D341Med (cell line): ENCODE results near the gene COL11A1.
"Not testable (repeated sequence)": the region's sequence is repeated elsewhere in the genome, so short reads cannot be mapped to it uniquely, and the experiment has no call there.

Experiments
- DNase-seq: peaks from one replicate; pipeline ENCODE4 v3.0.0; 2012; ENCODE audit warnings: low spot score

COL11A1 gene

DNA sequence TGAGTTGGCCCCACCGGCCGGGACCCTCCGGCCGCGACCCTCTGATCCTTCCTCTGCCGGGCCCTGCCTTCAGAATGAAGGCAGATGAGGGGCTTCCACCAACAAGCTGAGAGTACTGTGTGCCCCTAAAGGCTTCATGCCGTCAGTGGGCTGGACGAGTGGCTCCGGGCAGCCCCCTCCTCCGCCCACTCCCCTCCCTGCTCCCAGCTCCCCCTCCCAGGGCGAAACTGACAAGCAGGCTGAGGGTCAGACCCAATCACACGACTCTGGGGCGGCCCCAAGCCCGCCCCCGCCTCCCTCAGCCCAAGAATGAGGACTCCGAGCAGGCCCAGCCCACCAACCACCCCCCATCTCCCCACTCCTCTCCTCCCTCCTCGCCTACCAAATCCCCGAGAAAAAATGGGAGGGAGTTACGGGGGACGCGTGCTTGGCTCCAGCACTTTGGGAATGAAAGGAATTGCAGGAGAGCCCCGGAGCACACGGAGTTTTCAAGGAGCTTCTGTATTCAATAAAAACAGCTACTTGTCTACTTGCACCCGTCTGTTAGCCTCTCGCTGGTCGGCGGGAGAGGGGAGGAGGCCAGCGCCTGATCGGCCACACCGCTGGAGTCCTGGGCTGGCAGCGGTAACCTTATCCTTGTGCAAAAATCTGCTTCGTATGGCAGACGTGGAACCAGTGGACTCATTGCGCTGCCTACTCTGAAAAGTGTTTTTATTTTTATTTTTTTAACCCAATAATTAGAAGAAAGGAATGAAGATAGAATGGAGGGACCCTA is at the start of gene COL11A1:
COL11A1 (minus strand) TSS at position 147 of the 775 bp plus-strand sequence. CDS start 344 bp downstream, outside the sequence.
- no peak for DNase-seq

- no peak for DNase-seq
These were observed 48.6 kb upstream of the COL11A1 start for GRCh38 chr1:103156966-103157365.

DNA sequence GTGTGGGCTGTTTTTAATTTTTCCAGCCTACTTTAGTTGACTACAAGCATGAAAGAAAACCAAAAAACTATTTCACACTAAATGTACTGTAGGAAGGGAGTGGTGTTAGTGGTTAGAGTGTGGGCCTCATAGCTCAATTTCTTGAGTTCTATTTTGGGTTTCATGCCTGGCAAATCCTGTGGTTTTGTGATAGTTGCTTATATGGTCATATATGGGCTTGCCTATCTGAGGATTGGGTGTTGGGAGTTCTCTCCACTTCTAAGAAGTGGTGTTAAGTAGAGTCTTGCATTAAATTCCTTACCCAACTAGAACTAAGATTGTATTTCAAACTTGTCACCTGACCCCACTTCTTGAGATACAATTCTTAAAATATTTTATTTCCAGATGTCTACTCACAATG is 37.8 kb upstream of the COL11A1 start:
- no peak for DNase-seq

DNA sequence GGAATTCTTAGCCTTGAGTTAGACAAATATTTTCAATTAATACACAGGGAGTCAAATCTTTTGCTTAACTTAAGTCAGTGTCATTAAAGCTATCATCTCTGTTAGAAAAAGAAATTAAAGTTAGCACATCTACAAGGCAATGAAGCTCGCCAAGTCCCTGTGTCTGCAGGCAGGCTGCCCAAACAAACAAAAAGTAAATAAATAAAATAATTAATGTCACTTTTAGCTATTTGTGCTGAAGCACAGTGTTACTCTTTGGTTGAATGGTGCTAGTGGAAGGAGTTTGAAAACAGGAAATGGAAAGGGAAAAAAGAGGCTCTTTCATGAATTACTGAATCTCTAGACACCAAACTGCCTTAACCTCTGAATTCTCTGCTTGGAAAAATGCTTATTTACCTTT is 37.1 kb upstream of the COL11A1 start:
- DNase-seq: no peak

DNA sequence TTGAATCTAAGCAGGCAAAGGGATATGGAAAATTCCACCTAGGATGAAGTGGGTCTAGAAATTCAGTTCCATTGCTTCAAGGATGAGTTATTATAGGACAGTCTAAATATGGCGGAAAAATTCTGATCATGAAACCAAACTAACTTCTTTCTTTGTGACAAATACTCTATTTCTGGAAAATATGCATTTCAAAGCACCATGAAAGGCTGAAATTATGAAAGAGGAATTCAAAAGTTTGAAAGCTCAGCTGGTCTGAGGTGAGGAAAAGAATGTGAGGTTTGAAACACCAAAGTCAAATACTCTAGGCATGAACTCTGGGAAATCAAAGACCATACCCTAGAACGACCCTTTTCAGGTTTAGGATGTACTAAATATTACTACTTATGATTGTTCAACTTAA is 36.4 kb upstream of the COL11A1 start:
- no peak for DNase-seq

DNA sequence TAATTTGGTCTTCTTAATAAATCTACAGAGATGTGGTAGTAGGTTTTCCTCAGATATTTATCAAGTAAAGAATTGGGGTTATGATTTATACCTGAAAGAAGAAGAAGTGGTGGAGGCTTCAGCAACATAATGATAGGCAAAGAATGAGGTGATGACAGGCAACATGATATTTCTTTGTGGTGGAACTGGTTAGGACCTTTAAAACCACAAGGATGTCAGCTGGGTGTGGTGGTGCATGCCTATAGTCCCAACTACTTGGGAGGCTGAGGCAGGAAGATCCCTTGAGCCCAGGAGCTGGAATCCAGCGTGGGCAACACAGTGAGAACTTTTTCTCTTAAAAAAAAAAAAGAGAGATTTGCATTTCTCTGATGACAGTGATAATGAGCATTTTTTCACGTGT is 34.1 kb upstream of the COL11A1 start:
- DNase-seq: no peak

GRCh38 chr1:103129796-103130195 is 21.5 kb upstream of the COL11A1 start:
- no peak for DNase-seq

- DNase-seq: no peak
These were observed 20.9 kb upstream of the COL11A1 start for GRCh38 chr1:103129255-103129654.

- DNase-seq: not testable (repeated sequence)
These were observed 19.9 kb upstream of the COL11A1 start for GRCh38 chr1:103128256-103128655.

DNA sequence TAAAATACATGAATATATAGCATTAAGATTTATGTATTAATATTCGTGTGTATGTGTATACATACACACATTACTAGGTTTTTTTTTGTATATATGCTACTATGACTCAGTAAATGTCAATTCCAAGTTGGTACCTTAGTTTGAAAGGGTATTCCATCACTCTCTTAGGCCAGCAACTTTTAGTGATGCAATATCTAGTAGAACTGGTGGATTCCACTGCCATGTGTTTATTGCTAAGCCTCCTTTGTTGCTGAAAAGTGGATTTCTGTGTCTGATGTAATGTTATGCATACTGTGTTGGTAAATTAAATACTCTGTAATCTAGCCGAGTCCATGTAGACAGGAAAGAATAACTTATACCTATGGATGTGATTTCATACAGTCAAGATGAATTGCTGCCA is 16.9 kb upstream of the COL11A1 start:
- DNase-seq: no peak

DNA sequence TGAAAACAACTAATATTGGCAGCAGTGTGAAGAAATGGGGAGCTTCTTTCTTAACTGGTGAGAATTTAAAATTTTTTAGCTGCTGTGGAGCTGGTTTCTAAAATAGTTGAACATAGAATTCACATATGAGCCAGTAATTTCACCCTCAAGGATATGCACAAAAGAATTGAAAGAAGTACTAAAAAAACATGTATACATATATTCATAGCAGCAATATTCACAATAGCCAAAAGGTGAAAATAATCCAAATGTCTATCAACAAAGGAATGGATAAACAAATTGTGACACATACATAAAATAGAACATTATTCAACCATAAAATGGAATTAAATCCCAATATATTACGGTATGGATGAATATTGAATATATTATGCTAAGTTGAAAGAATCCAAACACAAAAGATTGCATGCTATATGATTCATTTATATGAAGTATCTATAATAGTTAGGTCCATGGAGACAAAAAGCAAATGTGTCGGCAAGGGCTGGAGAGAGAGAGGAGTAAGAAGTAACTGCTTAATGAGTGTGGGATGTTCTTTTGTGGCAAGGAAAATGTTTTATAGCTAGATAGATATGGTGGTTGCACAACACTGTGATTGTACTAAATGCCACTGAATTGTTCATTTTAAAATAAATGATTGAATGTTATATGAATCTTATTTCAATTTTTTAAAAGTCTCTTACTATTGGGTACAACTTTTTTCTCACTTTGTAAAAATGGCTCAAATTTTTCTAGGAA is 14.8 kb upstream of the COL11A1 start:
- no peak for DNase-seq

- DNase-seq: no peak
These were observed 12.7 kb upstream of the COL11A1 start for GRCh38 chr1:103120981-103121380.

DNA sequence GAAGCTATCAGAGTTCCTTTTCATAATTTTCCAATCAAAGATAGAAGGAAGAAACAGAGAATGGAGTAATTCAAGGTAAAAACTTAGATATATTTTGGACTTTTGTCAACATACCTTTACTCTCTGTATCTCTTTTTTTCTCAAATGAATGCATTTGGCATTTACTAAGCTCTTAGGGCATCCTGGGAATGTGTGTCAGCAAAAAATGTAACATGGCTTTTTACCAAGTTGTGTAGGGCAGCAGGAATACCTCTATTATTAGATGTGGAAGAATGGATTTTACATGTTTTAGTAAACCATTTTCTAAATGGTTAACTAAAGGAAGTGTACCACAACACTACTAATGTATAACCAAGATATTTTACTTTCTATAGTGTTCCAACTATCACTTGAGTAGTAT is 4.2 kb upstream of the COL11A1 start:
- no peak for DNase-seq

- DNase-seq: no peak
These were observed 3.6 kb upstream of the COL11A1 start for GRCh38 chr1:103111926-103112325.

- DNase-seq: peak; percentile 43
These were observed 2.4 kb upstream of the COL11A1 start for GRCh38 chr1:103110701-103111100.

DNA sequence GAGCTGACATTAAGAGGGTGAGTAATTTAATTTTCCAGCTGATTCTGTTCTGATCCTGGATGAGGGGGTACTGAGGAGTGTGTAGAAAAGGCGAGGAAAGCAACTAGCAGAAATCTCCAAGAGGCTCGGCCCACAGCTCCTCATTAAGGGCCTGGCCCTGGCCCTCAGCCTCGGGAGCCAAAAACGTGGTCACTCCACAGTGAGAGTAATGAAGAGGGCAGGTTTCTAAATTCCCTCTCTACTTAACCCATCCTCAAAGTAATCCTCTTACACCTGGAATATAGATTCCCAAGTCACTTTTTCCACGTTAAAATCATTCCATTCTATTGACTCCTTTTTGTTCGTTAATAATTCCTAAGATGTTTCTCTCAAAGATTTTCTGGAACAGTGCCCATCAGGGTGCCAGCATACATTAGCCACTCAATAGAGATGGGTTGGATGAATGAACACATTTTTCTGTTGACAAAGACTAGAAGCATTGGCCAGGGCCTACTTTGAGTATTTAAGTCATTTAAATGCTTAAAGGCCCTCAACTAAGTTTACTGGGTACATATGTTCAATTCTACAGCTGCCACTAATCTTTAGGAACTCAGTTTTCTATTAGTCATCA is 1.1 kb upstream of the COL11A1 start:
- no peak for DNase-seq

- no peak for DNase-seq
These were observed 464 bp downstream of the COL11A1 start for GRCh38 chr1:103107741-103108375.

DNA sequence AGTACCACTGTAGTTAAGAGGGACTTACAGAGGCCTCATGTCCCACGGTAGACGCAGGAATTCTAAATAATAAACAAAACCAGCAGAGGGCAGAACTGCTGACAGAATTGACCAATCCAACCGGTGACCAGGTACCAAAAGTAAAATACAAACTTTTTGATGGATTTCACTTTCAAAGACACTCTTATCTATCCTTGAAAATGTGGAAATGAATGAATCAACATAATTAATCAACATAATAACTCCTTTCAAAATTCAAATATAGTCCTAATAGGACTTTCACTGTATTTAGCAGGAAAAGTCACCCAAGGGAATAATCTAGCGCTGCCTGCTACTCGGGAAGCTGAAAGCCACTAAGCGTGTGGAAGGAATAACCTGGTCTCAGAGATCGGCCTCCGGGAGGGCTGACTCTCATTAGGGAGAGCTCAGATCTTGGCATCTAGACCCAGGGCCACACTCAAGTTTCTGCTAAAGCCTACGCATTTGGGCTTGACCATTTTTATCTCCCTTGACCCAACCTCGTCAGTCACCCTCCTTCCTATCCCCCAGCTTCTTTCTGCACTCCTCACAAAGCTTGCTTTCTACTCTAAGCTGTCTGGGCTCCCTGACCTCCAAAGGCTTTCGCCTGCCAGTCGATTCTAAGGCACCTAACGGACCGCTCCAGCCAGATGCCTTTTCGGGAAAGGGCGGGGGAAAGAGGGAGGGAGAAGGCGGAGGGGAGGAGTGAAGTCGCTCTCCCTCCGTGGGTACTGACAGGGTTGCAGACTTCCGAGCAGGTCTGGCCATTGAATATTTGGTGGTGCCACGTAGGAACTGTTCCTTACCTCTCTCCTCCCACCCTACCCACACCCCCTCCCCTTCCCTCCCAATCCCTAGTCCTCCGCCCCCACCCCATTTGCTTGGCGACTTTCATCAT is 1.6 kb downstream of the COL11A1 start:
- DNase-seq: peak; percentile 38

DNA sequence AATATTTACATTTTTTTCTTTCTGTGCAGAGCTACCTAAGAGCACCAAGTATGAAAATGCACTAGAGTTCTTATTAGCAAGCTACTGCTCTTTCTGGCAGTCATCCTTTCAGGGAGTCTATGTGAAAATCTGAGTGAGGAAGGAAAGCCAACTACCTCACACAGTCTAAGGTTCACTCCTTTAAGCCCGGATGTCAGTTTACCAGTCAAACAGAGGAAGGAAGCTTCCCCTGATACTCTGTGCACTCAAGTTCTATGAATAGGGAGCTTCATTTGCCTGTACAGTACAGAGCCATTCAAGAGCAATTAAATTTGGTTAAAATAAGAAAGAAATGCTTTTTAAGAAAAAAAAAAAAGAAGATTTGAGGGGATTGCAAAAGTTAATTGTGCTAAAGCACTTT is 6.9 kb downstream of the COL11A1 start:
- no peak for DNase-seq

DNA sequence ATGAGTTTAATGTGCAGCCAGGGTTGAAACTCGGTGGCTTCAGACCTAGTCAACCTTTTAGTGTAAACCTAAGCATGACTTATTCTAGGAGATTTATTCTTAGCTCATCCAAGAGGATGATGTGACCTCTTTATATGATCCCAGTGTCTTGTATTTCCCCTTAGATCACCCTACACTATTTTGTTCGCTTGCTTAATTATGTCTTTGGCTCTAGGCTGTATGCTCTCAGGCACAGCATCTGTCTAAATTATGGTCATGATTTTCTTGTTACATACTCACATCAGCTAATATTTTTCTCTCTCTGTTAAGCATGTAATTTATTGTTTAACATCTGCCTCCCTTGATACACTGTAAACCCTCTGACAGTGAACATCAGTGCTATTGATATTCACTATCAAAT is 19.1 kb downstream of the COL11A1 start:
- no peak for DNase-seq

DNA sequence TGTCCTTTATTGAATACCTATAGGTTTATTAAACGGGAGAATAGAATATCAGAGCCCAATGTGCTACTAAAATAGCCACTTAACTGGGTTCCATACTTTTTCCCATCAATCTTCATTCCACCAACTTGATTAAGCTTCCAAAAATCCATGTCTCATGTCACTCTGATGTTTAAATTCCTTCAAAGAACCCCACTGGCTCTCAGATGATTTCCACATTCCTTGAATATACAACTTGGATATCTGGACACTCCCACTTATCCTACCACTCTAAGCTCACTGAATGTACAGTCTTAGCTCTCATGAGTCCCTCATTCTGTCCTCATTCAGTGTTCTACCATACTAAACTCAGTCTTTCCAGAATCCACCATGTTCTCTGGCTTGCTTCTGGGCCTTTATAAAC is 21.1 kb downstream of the COL11A1 start:
- DNase-seq: no peak

DNA sequence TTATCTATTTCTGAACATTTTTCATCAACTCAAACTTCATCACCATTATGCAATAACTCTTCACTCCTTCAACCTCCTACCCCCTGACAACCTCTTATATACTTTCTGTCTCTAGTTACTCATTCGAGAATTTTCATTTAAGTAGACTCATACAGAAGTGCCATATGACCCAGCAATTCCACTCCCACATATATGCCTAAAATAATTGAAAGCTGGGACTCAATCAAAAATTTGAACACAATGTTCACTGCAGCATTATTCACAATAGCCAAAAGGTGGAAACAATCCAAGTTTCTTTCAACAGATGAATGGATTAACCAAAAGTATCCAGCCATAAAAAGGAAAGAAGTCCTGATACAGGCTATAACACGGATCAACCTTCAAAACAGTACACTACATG is 24.1 kb downstream of the COL11A1 start:
- no peak for DNase-seq
